Cardiac fibroblast (primary cell): ENCODE data around the gene CDH11.
A peak's percentile ranks its signal among the peaks of the same experiment; 100 is the strongest.

ENCODE experiments used
- DNase-seq, 2 donors: peaks; one replicate each; pipeline versions ENCODE4 v3.0.0 to v3.0.0-alpha.2; 2010; ENCODE audit warnings: low read depth in 2 of 2
- H3K4me3 ChIP-seq, 2 donors: replicated peaks in 1 of 2; 1 replicate in 1 of 2; 2 replicates in 1 of 2; pipeline ENCODE4 v1.5.1; 2011; ENCODE audit warnings: low read depth in 2 of 2, low read length in 2 of 2, mild to moderate bottlenecking in 2 of 2, moderate library complexity in 1 of 2
- CTCF ChIP-seq: IDR thresholded peaks from one replicate; pipeline ENCODE4 v1.5.1; 2011; ENCODE audit warnings: low read depth, mild to moderate bottlenecking, low read length, inconsistent platforms

The CDH11 gene

GRCh38 chr16:65061263-65061662 is 60.6 kb downstream of the CDH11 start:
- no peak overlapping the region for H3K4me3 ChIP-seq
- no peak for DNase-seq
- TF ChIP-seq CTCF, result no peak

- H3K4me3 ChIP-seq, result no peak overlapping the region
- peak in 1 of 2 donors; percentile 28 for DNase-seq
- no peak for TF ChIP-seq CTCF
These were observed 62.4 kb downstream of the CDH11 start for GRCh38 chr16:65059406-65059980.

- TF ChIP-seq CTCF, result no peak
- DNase-seq, result no peak
These were observed 64.7 kb downstream of the CDH11 start for GRCh38 chr16:65057184-65057583.

GRCh38 chr16:65054457-65054856 is 67.4 kb downstream of the CDH11 start:
- DNase-seq, result no peak
- no peak for TF ChIP-seq CTCF
- H3K4me3 ChIP-seq, result no peak overlapping the region

More at GRCh38 chr16:65057184-65057583, 64.7 kb downstream of the CDH11 start:
- no peak overlapping the region for H3K4me3 ChIP-seq

- no peak for DNase-seq
- no peak overlapping the region for H3K4me3 ChIP-seq
- TF ChIP-seq CTCF, result no peak
These were observed 72.2 kb downstream of the CDH11 start for GRCh38 chr16:65049679-65050078.

- no peak for DNase-seq
- H3K4me3 ChIP-seq, result no peak overlapping the region
- no peak for TF ChIP-seq CTCF
These were observed 75.9 kb downstream of the CDH11 start for GRCh38 chr16:65045961-65046360.

GRCh38 chr16:65044873-65045272 is 77.0 kb downstream of the CDH11 start:
- H3K4me3 ChIP-seq, result no peak overlapping the region
- DNase-seq, result peak; percentile 57 to 76
- TF ChIP-seq CTCF, result no peak
